Left forelimb (tissue), 1 donor: Measurements from ENCODE around the gene CRIM1.
"Not testable (repeated sequence)": the region's sequence is repeated elsewhere in the genome, so short reads cannot be mapped to it uniquely, and the experiment has no call there.

Source experiments
- DNase-seq: peaks from one replicate; pipeline ENCODE4 v3.0.0-alpha.2; 2018; ENCODE audit warnings: low spot score

The CRIM1 gene

GRCh38 chr2:36351736-36352349, 3.7 kb upstream of the CRIM1 start:
- DNase-seq = no peak

- no peak for DNase-seq
Observed at GRCh38 chr2:36352701-36353100, 2.9 kb upstream of the CRIM1 start.

GRCh38 chr2:36354811-36355150, 797 bp upstream of the CRIM1 start:
- no peak for DNase-seq

GRCh38 chr2:36355890-36356297, 316 bp downstream of the CRIM1 start:
- DNase-seq = no peak

GRCh38 chr2:36356298-36356989, 866 bp downstream of the CRIM1 start:
- peak; percentile 77 for DNase-seq

GRCh38 chr2:36356990-36357846, 1.6 kb downstream of the CRIM1 start:
- peak; percentile 70 for DNase-seq

GRCh38 chr2:36357847-36358659, 2.5 kb downstream of the CRIM1 start:
- no peak for DNase-seq

- DNase-seq = no peak
Observed at GRCh38 chr2:36359067-36359466, 3.5 kb downstream of the CRIM1 start.

- no peak for DNase-seq
Observed at GRCh38 chr2:36360063-36360462, 4.5 kb downstream of the CRIM1 start.

GRCh38 chr2:36360834-36361233, 5.3 kb downstream of the CRIM1 start:
- no peak for DNase-seq

- DNase-seq = no peak
Observed at GRCh38 chr2:36361396-36361795, 5.8 kb downstream of the CRIM1 start.

- DNase-seq = no peak
Observed at GRCh38 chr2:36362291-36362690, 6.7 kb downstream of the CRIM1 start.

- DNase-seq = not testable (repeated sequence)
Observed at GRCh38 chr2:36363085-36363484, 7.5 kb downstream of the CRIM1 start.

- DNase-seq = no peak
Observed at GRCh38 chr2:36366491-36367120, 11.0 kb downstream of the CRIM1 start.

- DNase-seq = no peak
Observed at GRCh38 chr2:36367486-36367885, 11.9 kb downstream of the CRIM1 start.

- no peak for DNase-seq
Observed at GRCh38 chr2:36367895-36368353, 12.3 kb downstream of the CRIM1 start.

GRCh38 chr2:36368438-36368837, 12.9 kb downstream of the CRIM1 start:
- no peak for DNase-seq

- no peak for DNase-seq
Observed at GRCh38 chr2:36369163-36369562, 13.6 kb downstream of the CRIM1 start.

GRCh38 chr2:36369716-36370115, 14.1 kb downstream of the CRIM1 start:
- DNase-seq = no peak

GRCh38 chr2:36370281-36370680, 14.7 kb downstream of the CRIM1 start:
- DNase-seq = no peak

- DNase-seq = no peak
Observed at GRCh38 chr2:36371070-36371874, 15.7 kb downstream of the CRIM1 start.
